ENCODE measurements around the gene PSMC3.
A peak's percentile ranks its signal among the peaks of the same experiment; 100 is the strongest.

PSMC3 gene

GRCh38 chr11:47413351-47413750 is 12.9 kb downstream of the PSMC3 start:
- no peak for DNase-seq (ENCODE audit: low read depth)

DNA sequence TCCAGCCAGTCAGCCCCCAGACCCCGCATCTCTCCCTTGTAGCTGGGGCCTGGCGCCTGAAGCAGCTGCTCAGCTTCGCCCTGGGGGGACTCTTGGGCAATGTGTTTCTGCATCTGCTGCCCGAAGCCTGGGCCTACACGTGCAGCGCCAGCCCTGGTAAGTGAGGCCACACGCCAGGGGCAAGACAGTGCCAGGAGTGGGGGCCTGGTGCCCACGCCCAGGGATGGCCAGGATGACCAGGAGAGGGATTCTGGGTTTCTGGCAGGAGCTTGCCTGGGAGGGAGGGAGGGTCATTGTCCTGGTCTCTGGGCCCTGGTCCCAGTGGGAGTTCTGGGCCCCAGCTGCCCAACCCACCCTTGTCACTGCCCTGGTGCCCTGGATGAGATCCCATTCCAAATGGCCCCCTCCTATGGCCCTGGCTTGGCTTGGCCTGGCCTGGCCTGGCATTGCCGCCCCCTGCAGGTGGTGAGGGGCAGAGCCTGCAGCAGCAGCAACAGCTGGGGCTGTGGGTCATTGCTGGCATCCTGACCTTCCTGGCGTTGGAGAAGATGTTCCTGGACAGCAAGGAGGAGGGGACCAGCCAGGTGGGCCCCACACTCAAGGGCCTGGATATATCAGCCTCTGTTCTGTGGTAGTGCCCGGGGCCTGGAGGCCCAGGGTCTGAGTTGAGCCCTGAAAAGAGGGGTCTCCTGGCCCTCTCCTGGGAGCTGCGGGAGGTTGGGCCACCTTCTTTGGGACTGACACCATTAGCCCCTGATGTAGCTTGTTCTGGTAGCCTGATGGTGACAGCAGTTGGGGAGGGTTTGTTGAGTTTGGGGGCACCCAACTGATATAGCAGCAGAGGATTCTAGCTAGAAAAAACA is 14.1 kb downstream of the PSMC3 start:
- DNase-seq (ENCODE audit: low read depth) = no peak

DNA sequence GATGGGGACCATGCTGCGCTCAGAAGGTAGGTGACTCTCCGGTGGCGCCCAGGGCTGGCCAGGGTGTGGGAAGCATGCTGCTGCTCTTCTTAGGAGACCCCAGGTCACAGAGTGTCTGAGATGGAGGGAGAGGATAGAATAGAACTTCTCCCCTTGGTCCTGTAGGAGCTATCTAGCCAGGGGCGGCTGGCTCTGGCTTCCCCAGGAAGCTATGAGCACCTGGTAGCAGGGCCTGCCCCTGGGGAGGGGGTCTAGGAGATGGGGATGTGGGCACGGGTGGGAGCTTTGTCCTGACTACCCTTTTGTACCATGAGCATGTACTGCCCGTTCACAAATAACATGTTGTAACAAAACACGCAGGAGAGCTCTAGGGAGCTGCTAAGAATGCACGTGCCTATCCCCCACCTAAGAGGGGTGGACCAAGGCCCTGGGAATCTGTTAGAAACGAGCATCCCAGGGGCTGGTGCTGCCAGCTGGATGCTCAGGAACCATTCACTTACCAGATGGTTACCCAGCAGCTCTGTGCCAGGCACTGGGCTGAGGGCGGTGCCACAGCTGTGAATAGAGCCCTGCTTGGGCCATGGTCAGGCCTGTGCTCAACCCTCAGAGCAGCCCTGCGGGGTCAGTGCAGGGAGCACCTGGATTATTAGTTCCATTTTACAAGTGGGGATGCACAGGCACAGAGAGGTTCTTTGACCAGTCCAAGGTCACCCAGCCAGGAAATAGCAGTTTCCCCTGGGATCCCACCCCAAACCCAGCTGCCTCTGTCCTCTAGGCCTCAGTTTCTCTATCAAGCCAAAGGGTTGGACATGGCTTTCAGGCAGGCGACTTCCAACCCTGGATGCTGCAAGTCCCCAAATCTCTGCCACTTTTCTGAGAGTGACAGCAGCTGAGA is 15.6 kb downstream of the PSMC3 start:
- no peak for DNase-seq (ENCODE audit: low read depth)

DNA sequence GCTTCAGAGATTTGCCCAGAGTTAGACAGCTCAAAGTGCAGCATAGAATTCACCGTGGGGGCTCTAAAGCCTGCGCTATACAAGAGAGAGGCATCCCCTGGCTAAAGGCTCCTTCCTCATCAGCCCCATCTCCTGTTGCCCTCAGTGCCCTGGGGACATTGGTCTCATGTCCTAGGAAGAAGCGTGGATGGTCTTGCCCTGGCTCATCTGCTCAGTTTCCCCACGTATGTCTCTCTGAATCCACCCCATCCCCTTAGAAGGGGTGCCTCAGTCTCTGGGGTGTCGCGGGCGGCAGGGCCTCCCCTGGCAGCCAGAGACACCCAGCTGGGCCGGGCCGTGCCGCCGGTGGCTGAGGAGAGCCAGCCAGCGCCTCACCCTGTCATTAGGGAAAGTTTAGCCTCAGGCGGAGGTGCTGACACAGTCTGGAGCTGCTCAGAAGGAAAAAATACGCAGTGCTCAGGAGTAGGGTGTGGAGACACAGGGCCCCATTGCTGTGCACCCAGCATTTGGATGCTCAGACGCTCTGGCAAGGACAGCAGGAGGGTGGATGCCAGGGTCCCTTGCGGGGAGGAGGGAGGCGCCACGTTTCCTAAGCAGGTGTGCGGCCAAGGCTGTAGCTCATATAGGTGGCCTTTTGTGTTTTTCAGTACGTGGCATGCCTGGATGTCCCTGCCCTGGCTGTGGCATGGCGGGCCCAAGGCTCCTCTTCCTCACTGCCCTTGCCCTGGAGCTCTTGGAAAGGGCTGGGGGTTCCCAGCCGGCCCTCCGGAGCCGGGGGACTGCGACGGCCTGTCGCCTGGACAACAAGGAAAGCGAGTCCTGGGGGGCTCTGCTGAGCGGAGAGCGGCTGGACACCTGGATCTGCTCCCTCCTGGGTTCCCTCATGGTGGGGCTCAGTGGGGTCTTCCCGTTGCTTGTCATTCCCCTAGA is 16.5 kb downstream of the PSMC3 start:
- no peak for DNase-seq (ENCODE audit: low read depth)

DNA sequence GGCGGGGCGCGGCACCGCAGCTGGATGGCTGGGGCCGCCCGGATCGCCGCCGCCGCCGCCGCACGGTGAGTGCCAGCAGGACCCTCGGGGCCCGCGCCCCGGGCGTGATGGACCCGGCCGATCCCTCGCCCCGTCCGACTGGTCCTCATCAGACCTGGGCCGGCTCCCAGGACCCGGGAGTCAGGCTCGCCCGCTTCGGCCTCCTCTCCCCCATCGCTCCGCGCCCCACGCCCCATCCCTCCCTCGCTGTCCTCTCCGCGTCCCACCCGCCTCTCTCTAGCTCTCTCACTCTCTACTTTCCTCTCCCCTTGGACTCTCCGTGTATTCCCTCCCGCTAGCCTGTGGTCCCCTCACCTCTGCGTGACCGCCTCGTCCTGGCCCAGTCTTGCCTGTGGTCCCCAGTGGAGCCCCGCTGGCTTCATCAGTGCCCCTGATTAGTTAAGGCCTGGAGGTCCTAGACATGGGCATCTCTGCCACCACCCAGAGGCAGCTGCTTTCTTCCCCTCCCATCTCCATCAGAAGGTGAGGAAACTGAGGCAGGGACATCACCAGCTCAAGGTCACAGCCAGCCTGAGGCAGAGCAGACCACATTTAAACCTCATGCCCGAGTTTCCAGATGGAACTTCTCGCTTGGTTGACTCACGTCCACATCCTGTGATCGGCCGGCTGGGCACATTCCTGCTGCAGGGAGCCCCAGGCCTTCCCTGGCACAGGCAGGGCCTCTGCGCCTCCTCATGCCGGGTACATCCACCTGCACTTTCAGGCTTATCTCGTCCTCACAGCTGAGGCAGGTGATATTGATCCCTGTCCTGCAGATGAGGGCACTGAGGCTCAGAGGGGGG is 17.4 kb downstream of the PSMC3 start:
- peak; percentile 75 for DNase-seq (ENCODE audit: low read depth)

DNA sequence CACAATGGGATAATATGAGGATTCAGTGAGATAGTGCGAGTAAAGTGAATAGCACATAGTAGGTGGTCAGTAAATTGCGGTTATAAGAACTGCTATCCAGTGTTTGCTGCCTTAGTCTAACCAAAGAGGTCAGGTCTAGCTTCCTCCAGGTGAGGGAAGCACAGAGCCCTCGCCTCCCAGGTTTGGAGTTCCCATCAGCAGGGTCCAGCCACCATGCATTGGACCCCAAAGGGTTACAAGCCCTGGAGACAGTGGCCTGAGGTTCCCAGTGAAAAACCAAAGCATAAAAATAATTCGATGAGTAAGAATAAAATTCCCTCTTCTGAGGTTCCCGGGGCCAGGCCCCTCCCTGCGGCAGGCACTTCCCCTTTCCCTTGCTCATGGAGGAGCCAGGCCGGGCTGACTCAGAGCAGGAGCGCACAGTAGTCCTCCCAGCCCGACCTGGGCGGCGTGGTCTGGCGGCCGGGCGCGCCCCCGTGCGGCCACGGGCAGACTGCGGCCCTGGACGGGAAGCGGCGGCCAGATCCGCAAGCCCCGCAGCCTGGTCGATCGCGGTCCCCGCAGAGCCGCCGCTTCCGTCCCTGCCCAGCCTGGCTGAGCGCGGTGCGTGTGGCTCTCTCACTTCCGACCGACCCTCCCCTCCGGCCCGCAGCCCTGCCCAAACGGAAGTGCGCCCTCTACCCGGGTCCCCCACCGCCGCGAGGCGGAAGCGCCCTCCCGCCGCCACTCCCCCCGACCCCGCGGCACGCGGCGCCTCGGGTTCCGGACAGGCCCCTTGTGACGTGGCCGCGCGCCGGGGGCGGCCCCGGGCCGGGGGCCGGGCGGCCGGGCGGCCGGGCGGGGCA is 18.3 kb downstream of the PSMC3 start, which contains the start of gene SLC39A13:
Gene SLC39A13, plus strand, starts transcription at position 845 of the 845 bp plus-strand sequence. CDS start 1,505 bp downstream, outside the sequence.
- DNase-seq (ENCODE audit: low read depth) = peak; percentile 87

GRCh38 chr11:47406896-47407745 is 19.1 kb downstream of the PSMC3 start:
- DNase-seq (ENCODE audit: low read depth) = no peak

DNA sequence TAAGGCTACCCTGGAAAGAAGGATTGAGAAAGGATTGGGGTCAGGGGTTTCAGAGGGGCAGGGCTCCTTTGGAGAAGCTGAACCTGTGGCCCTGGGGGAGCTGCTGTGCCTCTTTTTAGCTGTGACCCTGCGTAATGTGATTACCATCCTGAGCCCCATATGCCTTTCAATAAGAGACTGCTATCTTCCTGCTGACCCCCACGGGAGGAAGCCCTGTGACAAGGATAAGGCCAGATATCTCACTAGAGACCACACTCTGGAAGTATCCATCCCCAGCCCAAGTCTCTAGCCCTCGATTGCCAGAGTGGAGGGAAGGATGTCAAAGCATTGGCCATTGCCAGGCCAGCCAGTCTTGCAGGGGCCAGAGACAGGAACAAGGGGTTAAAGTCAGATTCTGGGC is 22.7 kb downstream of the PSMC3 start:
- DNase-seq (ENCODE audit: low read depth) = no peak

DNA sequence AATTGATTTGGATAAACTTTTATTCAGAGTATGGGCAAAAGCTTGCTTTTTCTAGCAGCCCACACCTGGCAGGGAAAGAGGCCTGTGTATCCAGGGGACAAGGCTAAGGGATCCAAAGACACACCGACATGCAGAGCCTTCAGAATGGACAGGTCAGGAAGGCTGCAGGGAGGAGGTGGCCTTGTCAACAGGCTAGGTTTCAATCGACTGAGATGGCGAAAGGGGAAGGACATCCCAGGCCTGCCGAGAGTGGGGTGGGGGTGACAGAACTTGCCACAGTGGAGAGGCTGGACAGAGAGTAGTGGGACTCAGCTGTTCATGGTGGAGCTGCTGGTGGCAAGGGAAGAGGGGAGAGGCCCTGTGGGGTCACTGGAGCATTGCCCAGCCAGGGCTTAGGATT is 23.1 kb downstream of the PSMC3 start:
- no peak for DNase-seq (ENCODE audit: low read depth)

- DNase-seq (ENCODE audit: low read depth) = no peak
These were observed 25.4 kb downstream of the PSMC3 start for GRCh38 chr11:47400768-47401279.

DNA sequence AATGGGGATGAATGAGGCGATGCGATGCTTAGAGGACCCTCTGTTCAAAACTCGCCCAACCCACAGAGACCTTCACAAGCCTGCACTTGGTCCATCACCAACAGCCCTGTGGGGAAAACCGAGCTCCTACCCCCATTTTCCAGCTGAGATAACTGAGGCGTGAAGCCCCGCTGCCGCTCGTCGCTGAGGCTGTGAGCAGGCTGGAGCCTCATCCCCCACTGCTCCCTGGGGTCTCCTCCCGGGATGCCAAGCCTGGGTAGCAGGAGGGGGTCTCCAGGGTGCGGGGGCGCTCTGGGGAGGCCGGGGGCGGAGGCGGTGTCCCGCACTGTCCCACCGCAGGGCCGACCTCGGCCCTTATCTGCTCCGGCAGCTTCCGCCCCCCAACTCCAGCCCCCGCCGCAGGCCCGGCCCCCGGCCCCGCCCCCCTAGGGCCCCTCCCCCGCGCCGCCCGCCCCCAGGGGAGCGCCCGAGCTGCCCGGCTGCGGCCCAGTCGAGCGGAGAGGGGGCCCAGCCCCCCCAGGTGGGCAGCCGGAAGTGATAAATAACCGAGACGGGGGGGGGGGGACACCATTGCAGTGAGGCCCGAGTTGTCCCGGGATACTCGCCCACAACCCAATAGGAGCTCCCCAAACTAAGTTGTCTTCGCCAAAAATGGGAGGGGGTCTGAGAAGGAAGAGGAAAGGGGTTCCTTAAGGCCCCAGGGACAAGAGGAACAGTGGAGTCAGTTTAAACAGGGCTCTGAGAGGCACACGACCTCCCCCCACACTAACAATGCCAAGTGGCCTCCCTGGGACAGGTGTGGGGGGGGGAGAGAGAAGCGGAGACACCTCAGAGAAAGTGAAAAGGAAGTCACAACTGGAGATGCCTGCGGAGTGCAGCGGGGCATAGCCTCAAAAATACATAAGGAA is 26.1 kb downstream of the PSMC3 start:
- no peak for DNase-seq (ENCODE audit: low read depth)

DNA sequence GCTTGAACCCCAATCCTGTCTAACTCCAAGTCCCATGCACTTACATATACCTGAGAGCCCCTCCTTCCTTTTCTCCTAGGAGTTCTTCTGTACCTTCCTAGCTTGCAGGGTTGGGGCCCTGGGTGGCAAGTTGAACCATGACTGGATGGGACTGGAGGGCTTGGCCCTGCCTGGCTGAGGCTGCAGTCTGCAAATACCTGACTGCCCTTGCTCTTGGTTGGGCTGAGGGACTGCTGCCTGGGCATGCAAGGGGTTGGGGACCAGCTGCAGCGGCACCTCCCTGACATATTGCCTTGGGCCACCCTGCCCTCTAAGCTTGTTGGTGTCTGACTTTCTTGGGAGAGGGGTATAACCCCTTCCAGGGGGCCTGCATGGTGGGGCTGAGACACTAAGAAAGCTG is 27.7 kb downstream of the PSMC3 start:
- DNase-seq (ENCODE audit: low read depth) = no peak

GRCh38 chr11:47398011-47398410 is 28.2 kb downstream of the PSMC3 start:
- no peak for DNase-seq (ENCODE audit: low read depth)

GRCh38 chr11:47396049-47396320 is 30.3 kb downstream of the PSMC3 start:
- DNase-seq (ENCODE audit: low read depth) = no peak

- DNase-seq (ENCODE audit: low read depth) = no peak
These were observed 30.8 kb downstream of the PSMC3 start for GRCh38 chr11:47395223-47396048.

DNA sequence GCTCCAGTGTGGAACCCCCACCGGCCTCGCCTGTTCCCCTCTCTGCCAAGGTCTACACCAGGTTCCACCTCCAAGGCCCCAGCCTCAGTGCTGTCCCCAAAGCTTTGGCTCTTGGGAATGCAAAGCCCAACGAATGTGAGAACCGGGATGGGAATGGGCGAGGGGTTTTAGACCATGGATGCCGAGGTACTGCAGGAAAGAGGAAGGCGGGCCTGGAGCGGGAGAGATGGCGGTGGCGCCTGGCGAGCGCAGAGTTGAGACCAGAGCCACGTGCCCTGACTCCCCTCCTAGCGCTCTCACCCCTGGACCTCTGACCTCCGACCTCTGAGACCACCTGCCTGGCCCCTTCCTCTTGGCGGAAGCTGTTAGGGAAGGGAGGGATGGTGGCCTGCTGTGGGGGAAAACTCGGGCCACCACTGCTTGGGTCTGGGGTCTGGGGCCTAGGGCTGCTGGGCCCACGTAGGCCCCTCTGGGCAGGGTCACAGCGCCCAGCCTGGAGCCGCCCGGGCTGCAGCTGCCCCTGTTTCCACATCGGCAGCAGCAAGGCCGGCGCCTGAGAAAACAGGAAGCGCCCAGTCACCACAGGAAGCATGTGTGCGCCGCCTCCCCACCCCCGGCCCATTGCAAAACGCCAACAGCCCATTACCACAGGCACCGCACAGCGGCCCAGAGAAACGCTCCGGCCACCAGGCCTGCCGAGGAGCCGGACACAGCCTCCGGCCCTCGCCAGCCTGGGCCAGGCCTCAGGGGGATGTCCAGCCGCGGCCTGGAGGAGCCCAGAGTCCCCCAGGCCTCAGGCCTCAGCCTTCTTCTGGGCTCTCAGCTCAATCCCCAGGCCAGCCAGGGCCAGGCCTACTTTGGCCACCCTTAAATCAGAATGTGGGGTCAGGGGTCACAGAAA is 31.7 kb downstream of the PSMC3 start:
- DNase-seq (ENCODE audit: low read depth) = no peak

Data from HS-27A (cell line).